Measurements from ENCODE around the gene KCND2.

DNA sequence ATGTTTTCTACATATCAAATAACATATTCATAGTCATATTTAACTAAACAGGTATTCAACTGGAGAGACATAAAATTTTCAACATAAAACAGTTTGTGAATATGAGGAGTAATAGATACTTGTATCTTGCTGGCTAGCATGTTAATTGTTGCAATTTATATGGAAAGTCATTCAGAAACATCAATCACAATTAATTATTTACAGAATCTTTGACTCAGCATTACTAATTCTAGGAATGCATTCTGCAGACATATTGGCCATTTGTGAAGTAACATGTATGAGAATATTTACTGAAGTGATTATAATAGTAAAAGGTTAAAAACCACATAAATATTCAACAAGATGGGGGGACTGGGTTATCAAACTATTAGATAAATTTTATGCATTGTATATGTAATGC, 381.3 kb downstream of the KCND2 start:
- TF ChIP-seq RAD21 (conservative IDR thresholded peaks at IDR 0.05 in 1 of 2, IDR thresholded peaks at IDR 0.05 in 1 of 2) (no peak), POLR2A (IDR thresholded peaks at IDR 0.05; ENCODE audit: low read length) (no peak), MAZ (IDR thresholded peaks at IDR 0.05; ENCODE audit: borderline replicate concordance, low read depth, low read length) (no peak), PHF8 (IDR thresholded peaks at IDR 0.05; ENCODE audit: borderline replicate concordance, low read depth) (no peak), EP300 (IDR thresholded peaks at IDR 0.05) (no peak), FOSB (CRISPR knock-in tag; IDR thresholded peaks at IDR 0.05) (no peak), BHLHE40 (IDR thresholded peaks at IDR 0.05; ENCODE audit: low read depth, low read length) (no peak)
- TF ChIP-seq, protein P1, sequence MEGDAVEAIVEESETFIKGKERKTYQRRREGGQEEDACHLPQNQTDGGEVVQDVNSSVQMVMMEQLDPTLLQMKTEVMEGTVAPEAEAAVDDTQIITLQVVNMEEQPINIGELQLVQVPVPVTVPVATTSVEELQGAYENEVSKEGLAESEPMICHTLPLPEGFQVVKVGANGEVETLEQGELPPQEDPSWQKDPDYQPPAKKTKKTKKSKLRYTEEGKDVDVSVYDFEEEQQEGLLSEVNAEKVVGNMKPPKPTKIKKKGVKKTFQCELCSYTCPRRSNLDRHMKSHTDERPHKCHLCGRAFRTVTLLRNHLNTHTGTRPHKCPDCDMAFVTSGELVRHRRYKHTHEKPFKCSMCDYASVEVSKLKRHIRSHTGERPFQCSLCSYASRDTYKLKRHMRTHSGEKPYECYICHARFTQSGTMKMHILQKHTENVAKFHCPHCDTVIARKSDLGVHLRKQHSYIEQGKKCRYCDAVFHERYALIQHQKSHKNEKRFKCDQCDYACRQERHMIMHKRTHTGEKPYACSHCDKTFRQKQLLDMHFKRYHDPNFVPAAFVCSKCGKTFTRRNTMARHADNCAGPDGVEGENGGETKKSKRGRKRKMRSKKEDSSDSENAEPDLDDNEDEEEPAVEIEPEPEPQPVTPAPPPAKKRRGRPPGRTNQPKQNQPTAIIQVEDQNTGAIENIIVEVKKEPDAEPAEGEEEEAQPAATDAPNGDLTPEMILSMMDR (IDR thresholded peaks at IDR 0.05): no peak
- TF ChIP-seq, protein P2, sequence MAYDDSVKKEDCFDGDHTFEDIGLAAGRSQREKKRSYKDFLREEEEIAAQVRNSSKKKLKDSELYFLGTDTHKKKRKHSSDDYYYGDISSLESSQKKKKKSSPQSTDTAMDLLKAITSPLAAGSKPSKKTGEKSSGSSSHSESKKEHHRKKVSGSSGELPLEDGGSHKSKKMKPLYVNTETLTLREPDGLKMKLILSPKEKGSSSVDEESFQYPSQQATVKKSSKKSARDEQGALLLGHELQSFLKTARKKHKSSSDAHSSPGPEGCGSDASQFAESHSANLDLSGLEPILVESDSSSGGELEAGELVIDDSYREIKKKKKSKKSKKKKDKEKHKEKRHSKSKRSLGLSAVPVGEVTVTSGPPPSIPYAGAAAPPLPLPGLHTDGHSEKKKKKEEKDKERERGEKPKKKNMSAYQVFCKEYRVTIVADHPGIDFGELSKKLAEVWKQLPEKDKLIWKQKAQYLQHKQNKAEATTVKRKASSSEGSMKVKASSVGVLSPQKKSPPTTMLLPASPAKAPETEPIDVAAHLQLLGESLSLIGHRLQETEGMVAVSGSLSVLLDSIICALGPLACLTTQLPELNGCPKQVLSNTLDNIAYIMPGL (CRISPR knock-in tag; IDR thresholded peaks at IDR 0.05; ENCODE audit: borderline replicate concordance): no peak
- TF ChIP-seq, protein P3, sequence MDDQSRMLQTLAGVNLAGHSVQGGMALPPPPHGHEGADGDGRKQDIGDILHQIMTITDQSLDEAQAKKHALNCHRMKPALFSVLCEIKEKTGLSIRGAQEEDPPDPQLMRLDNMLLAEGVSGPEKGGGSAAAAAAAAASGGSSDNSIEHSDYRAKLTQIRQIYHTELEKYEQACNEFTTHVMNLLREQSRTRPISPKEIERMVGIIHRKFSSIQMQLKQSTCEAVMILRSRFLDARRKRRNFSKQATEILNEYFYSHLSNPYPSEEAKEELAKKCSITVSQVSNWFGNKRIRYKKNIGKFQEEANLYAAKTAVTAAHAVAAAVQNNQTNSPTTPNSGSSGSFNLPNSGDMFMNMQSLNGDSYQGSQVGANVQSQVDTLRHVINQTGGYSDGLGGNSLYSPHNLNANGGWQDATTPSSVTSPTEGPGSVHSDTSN (IDR thresholded peaks at IDR 0.05): no peak
